Neural cell (in vitro differentiated cells): Measurements from ENCODE around the gene PBX3. TPM values are rescaled to one million over a fixed set of nuclear protein-coding genes. Genes with fewer than 3 reads are reported as not detected.

Experiments used
- H2AFZ ChIP-seq: fragments of 200-600, 300-800 bp; sonication (generic), shearing (Covaris generic); 2 replicates; pipeline ENCODE4 v1.6.0; 2014; ENCODE audit warnings: low read depth, mild to moderate bottlenecking, antibody characterized with exemption, low read length, moderate library complexity
- H3F3A ChIP-seq: fragments of 200-600 bp; shearing (Covaris generic); 2 replicates; pipeline ENCODE4 v1.6.1; 2016; ENCODE audit warnings: mild to moderate bottlenecking, moderate library complexity, mixed read lengths, antibody characterized with exemption, low read length; ENCODE audit not compliant: insufficient read depth, poor library complexity, severe bottlenecking
- H3K27ac ChIP-seq: fragments of 200-600, 300-800 bp; sonication (generic), shearing (Covaris generic); 2 replicates; pipeline ENCODE4 v1.5.1; 2014; ENCODE audit warnings: mild to moderate bottlenecking, low read length, moderate library complexity
- H3K27me3 ChIP-seq: fragments of 300-800, 200-600 bp; sonication (generic), shearing (Covaris generic); 2 replicates; pipeline ENCODE4 v1.6.0; 2014; ENCODE audit warnings: mild to moderate bottlenecking, low read depth, low read length, moderate library complexity; ENCODE audit not compliant: insufficient read depth
- H3K36me3 ChIP-seq: fragments of 300-800, 200-600 bp; sonication (generic), shearing (Covaris generic); 2 replicates; pipeline ENCODE4 v1.5.1; 2014; ENCODE audit warnings: mild to moderate bottlenecking, antibody characterized with exemption, low read length, moderate library complexity; ENCODE audit not compliant: insufficient read depth
- H3K4me2 ChIP-seq: fragments of 300-800, 200-600 bp; sonication (generic), shearing (Covaris generic); 2 replicates; pipeline ENCODE4 v1.6.0; 2014; ENCODE audit warnings: mild to moderate bottlenecking, low read length
- H3K4me3 ChIP-seq: fragments of 300-800, 200-600 bp; sonication (generic), shearing (Covaris generic); 2 replicates; pipeline ENCODE4 v1.5.1; 2014; ENCODE audit warnings: mild to moderate bottlenecking, low read length, moderate library complexity
- H3K79me2 ChIP-seq: fragments of 200-600 bp; shearing (Covaris generic); replicated peaks from 2 replicates; pipeline ENCODE4 v1.6.0; 2014; ENCODE audit warnings: mild to moderate bottlenecking, low read length, moderate library complexity; ENCODE audit not compliant: insufficient read depth
- H3K9ac ChIP-seq: fragments of 300-800, 200-600 bp; sonication (generic), shearing (Covaris generic); 2 replicates; pipeline ENCODE4 v1.6.1; 2016; ENCODE audit warnings: mild to moderate bottlenecking, low read length, mixed read lengths
- H3K9me2 ChIP-seq: fragments of 200-600 bp; shearing (Covaris generic); 2 replicates; pipeline ENCODE4 v1.6.1; 2016; ENCODE audit warnings: mild to moderate bottlenecking, low read length, mixed read lengths; ENCODE audit not compliant: insufficient read depth
- H3K9me3 ChIP-seq: fragments of 200-600, 300-800 bp; sonication (generic), shearing (Covaris generic); 2 replicates; pipeline ENCODE4 v1.6.1; 2016; ENCODE audit warnings: mild to moderate bottlenecking, mixed run types, low read length, moderate library complexity, mixed read lengths
- H4K20me1 ChIP-seq: fragments of 200-600 bp; shearing (Covaris generic); 2 replicates; pipeline ENCODE4 v1.6.1; 2016; ENCODE audit warnings: mild to moderate bottlenecking, mixed run types; ENCODE audit not compliant: insufficient read depth
- CTCF ChIP-seq: fragments of 450-650 bp; IDR thresholded peaks from 2 replicates; pipeline ENCODE4 v1.5.1; 2014; ENCODE audit warnings: antibody characterized with exemption, mild to moderate bottlenecking, moderate library complexity; ENCODE audit not compliant: poor library complexity, severe bottlenecking
- EP300 ChIP-seq: fragments of 450-650 bp; conservative IDR thresholded peaks from 2 replicates; pipeline ENCODE4 v1.6.1; 2014; ENCODE audit warnings: antibody characterized with exemption, mild to moderate bottlenecking, moderate library complexity; ENCODE audit not compliant: poor library complexity, severe bottlenecking
- EZH2 ChIP-seq: fragments of 200-600, 300-800 bp; shearing (Covaris generic), sonication (generic); IDR thresholded peaks from 2 replicates; pipeline ENCODE4 v1.6.1; 2014; ENCODE audit warnings: antibody characterized with exemption, low read length, borderline replicate concordance, mild to moderate bottlenecking; ENCODE audit not compliant: insufficient read depth, poor library complexity, severe bottlenecking
- MXI1 ChIP-seq: fragments of 450-650 bp; conservative IDR thresholded peaks from 2 replicates; pipeline ENCODE4 v1.6.1; 2014; ENCODE audit warnings: antibody characterized with exemption, mild to moderate bottlenecking; ENCODE audit not compliant: poor library complexity, severe bottlenecking
- POLR2AphosphoS5 ChIP-seq: IDR thresholded peaks from 2 replicates; pipeline ENCODE4 v1.6.1; 2012
- RAD21 ChIP-seq: fragments of 450-650 bp; conservative IDR thresholded peaks from 2 replicates; pipeline ENCODE4 v1.6.1; 2014; ENCODE audit warnings: antibody characterized with exemption, mild to moderate bottlenecking, moderate library complexity
- REST ChIP-seq: IDR thresholded peaks from 2 replicates; pipeline ENCODE4 v1.6.1; 2012; ENCODE audit warnings: borderline replicate concordance
- SMC3 ChIP-seq: fragments of 450-650 bp; conservative IDR thresholded peaks from 2 replicates; pipeline ENCODE4 v1.6.1; 2014; ENCODE audit warnings: antibody characterized with exemption, mild to moderate bottlenecking, moderate library complexity; ENCODE audit not compliant: poor library complexity
- TAF1 ChIP-seq: IDR thresholded peaks from 2 replicates; pipeline ENCODE4 v1.6.1; 2012; ENCODE audit warnings: low read depth
- polyA plus RNA-seq: library from polyadenylated mRNA; depleted of rRNA; stranded (reverse); fragments of >200 nt; gene quantifications from 2 replicates; pipeline ENCODE4 v1.2.3, GENCODE V29; 2014

PBX3 gene
- polyA plus RNA-seq, 1 donor from 2014 or later = 398 TPM

- no peaks in the 10 kb centered on the region for H3F3A ChIP-seq
- no peak overlapping the region for H2AFZ ChIP-seq
- no peak overlapping the region for H3K4me3 ChIP-seq
- no peaks in the 10 kb centered on the region for H3K9me2 ChIP-seq
- no peaks in the 10 kb centered on the region for H3K9me3 ChIP-seq
- no peaks in the 10 kb centered on the region for H3K27me3 ChIP-seq
- no peaks in the 10 kb centered on the region for H3K36me3 ChIP-seq
- no peaks in the 10 kb centered on the region for H3K79me2 ChIP-seq
- no peak overlapping the region for H3K4me2 ChIP-seq
- no peak overlapping the region for H3K27ac ChIP-seq
- no peaks in the 10 kb centered on the region for H4K20me1 ChIP-seq
- no peak for TF ChIP-seq EP300
- no peak for TF ChIP-seq EZH2
- no peak for TF ChIP-seq RAD21
- TF ChIP-seq REST = no peak
- TF ChIP-seq SMC3 = no peak
- no peak for TF ChIP-seq TAF1
- no peak for TF ChIP-seq CTCF
- TF ChIP-seq POLR2AphosphoS5 = no peak
- TF ChIP-seq MXI1 = no peak
- H3K9ac ChIP-seq = no peak overlapping the region
These were observed 237.3 kb downstream of the PBX3 start for GRCh38 chr9:125984461-125984860.

GRCh38 chr9:125985142-125985997 lies 238.2 kb downstream of the PBX3 start:
- H3F3A ChIP-seq = no peaks in the 10 kb centered on the region
- H3K4me3 ChIP-seq = no peak overlapping the region
- no peaks in the 10 kb centered on the region for H3K27me3 ChIP-seq
- no peak overlapping the region for H2AFZ ChIP-seq
- no peak overlapping the region for H3K27ac ChIP-seq
- no peaks in the 10 kb centered on the region for H4K20me1 ChIP-seq
- no peaks in the 10 kb centered on the region for H3K36me3 ChIP-seq
- H3K9ac ChIP-seq = no peak overlapping the region
- H3K79me2 ChIP-seq = no peaks in the 10 kb centered on the region
- H3K9me2 ChIP-seq = no peaks in the 10 kb centered on the region
- H3K9me3 ChIP-seq = no peaks in the 10 kb centered on the region
- TF ChIP-seq EZH2 (no peak), CTCF (no peak), EP300 (no peak), MXI1 (no peak)
- no peak overlapping the region for H3K4me2 ChIP-seq
